ENCODE results near the gene FUT3. TPM values are rescaled to one million over a fixed set of nuclear protein-coding genes. Genes with fewer than 3 reads are reported as not detected.

Gene FUT3
- total and polyA plus RNA-seq, 2 experiments from 2014 or later = not detected

GRCh38 chr19:5827342-5827890 is 23.8 kb downstream of the FUT3 start:
- DNase-seq = no peak
- in situ Hi-C loops (cut with MboI) = no loop called here
- H3K36me3 ChIP-seq (ENCODE audit: low read depth) = no peaks in the 10 kb centered on the region
- H3K4me2 ChIP-seq (ENCODE audit: unreplicated experiment) = no peak overlapping the region
- WGBS, 2 experiments (ENCODE audit: low coverage in 1 of 2, low lambda C conversion rate in 2 of 2, missing lambda C conversion rate in 2 of 2) = 16 to 26% methylated on average over 18 to 37 of the region's 37 CpGs
- no peaks in the 10 kb centered on the region for H3K9me3 ChIP-seq (ENCODE audit: low read depth)
- peak overlapping the region; percentile 69 for H3K4me3 ChIP-seq
- no peak overlapping the region for H3K27ac ChIP-seq
- peak overlapping the region; percentile 79 for H2AFZ ChIP-seq
- no peaks in the 10 kb centered on the region for H3K79me2 ChIP-seq (ENCODE audit: insufficient read depth)
- TF ChIP-seq EZH2 (IDR thresholded peaks at IDR 0.05; ENCODE audit: insufficient read depth, poor library complexity, severe bottlenecking) (no peak), EZH2phosphoT487 (IDR thresholded peaks at IDR 0.05; ENCODE audit: insufficient read depth, low read depth) (no peak)
- no peaks in the 10 kb centered on the region; the same call in 1 of the 2 replicates for H3K27me3 ChIP-seq (replicated peaks; ENCODE audit: insufficient read depth)
- H3F3A ChIP-seq (ENCODE audit: insufficient read depth) = no peaks in the 10 kb centered on the region
- H3K4me1 ChIP-seq (ENCODE audit: insufficient read depth) = no peaks in the 10 kb centered on the region
- no peak overlapping the region for H3K9ac ChIP-seq
- no peaks in the 10 kb centered on the region for H4K20me1 ChIP-seq (ENCODE audit: insufficient read depth)
- no peaks in the 10 kb centered on the region for H3K9me2 ChIP-seq (ENCODE audit: insufficient read depth)

GRCh38 chr19:5826531-5827341 is 24.5 kb downstream of the FUT3 start:
- Histone ChIP-seq H3K4me2 (ENCODE audit: unreplicated experiment) (no peak overlapping the region), H3K9ac (no peak overlapping the region), H4K20me1 (ENCODE audit: insufficient read depth) (no peaks in the 10 kb centered on the region), H3K9me2 (ENCODE audit: insufficient read depth) (no peaks in the 10 kb centered on the region), H3K27me3 (replicated peaks; ENCODE audit: insufficient read depth) (no peaks in the 10 kb centered on the region; the same call in 1 of the 2 replicates), H3F3A (ENCODE audit: insufficient read depth) (no peaks in the 10 kb centered on the region), H3K36me3 (ENCODE audit: low read depth) (no peaks in the 10 kb centered on the region), H3K79me2 (ENCODE audit: insufficient read depth) (no peaks in the 10 kb centered on the region), H3K4me1 (ENCODE audit: insufficient read depth) (no peaks in the 10 kb centered on the region), H3K27ac (no peak overlapping the region), H3K9me3 (ENCODE audit: low read depth) (no peaks in the 10 kb centered on the region), H2AFZ (no peak overlapping the region), H3K4me3 (no peak overlapping the region)
- TF ChIP-seq EZH2phosphoT487 (IDR thresholded peaks at IDR 0.05; ENCODE audit: insufficient read depth, low read depth) (no peak), EZH2 (IDR thresholded peaks at IDR 0.05; ENCODE audit: insufficient read depth, poor library complexity, severe bottlenecking) (no peak)
- peak; percentile 67 for DNase-seq
- 20 to 21% methylated on average over 24 of the region's 24 CpGs for WGBS, 2 experiments (ENCODE audit: low coverage in 1 of 2, low lambda C conversion rate in 2 of 2, missing lambda C conversion rate in 2 of 2)
- in situ Hi-C loops (cut with MboI) = no loop called here

GRCh38 chr19:5825178-5825577 is 26.1 kb downstream of the FUT3 start:
- H3K36me3 ChIP-seq (ENCODE audit: low read depth) = no peaks in the 10 kb centered on the region
- no peaks in the 10 kb centered on the region for H3K9me3 ChIP-seq (ENCODE audit: low read depth)
- H3K9me2 ChIP-seq (ENCODE audit: insufficient read depth) = no peaks in the 10 kb centered on the region
- H3K27ac ChIP-seq = no peak overlapping the region
- 77 to 87% methylated on average over 21 of the region's 21 CpGs for WGBS, 2 experiments (ENCODE audit: low coverage in 1 of 2, low lambda C conversion rate in 2 of 2, missing lambda C conversion rate in 2 of 2)
- no peaks in the 10 kb centered on the region for H3K79me2 ChIP-seq (ENCODE audit: insufficient read depth)
- TF ChIP-seq EZH2 (IDR thresholded peaks at IDR 0.05; ENCODE audit: insufficient read depth, poor library complexity, severe bottlenecking) (no peak), EZH2phosphoT487 (IDR thresholded peaks at IDR 0.05; ENCODE audit: insufficient read depth, low read depth) (no peak)
- in situ Hi-C loops (cut with MboI) = no loop called here
- H3K27me3 ChIP-seq (replicated peaks; ENCODE audit: insufficient read depth) = no peaks in the 10 kb centered on the region; the same call in 1 of the 2 replicates
- H3K9ac ChIP-seq = no peak overlapping the region
- no peak overlapping the region for H3K4me3 ChIP-seq
- H4K20me1 ChIP-seq (ENCODE audit: insufficient read depth) = no peaks in the 10 kb centered on the region
- H2AFZ ChIP-seq = no peak overlapping the region
- H3K4me2 ChIP-seq (ENCODE audit: unreplicated experiment) = no peak overlapping the region
- no peaks in the 10 kb centered on the region for H3F3A ChIP-seq (ENCODE audit: insufficient read depth)
- H3K4me1 ChIP-seq (ENCODE audit: insufficient read depth) = no peaks in the 10 kb centered on the region
- no peak for DNase-seq

GRCh38 chr19:5824751-5825150 is 26.5 kb downstream of the FUT3 start:
- H3K9ac ChIP-seq = no peak overlapping the region
- in situ Hi-C loops (cut with MboI) = no loop called here
- H3K4me2 ChIP-seq (ENCODE audit: unreplicated experiment) = no peak overlapping the region
- no peak overlapping the region for H2AFZ ChIP-seq
- no peak overlapping the region for H3K27ac ChIP-seq
- no peaks in the 10 kb centered on the region for H4K20me1 ChIP-seq (ENCODE audit: insufficient read depth)
- no peaks in the 10 kb centered on the region for H3K9me2 ChIP-seq (ENCODE audit: insufficient read depth)
- 67 to 78% methylated on average over 9 to 10 of the region's 10 CpGs for WGBS, 2 experiments (ENCODE audit: low coverage in 1 of 2, low lambda C conversion rate in 2 of 2, missing lambda C conversion rate in 2 of 2)
- H3K36me3 ChIP-seq (ENCODE audit: low read depth) = no peaks in the 10 kb centered on the region
- H3K4me3 ChIP-seq = no peak overlapping the region
- H3K79me2 ChIP-seq (ENCODE audit: insufficient read depth) = no peaks in the 10 kb centered on the region
- H3K27me3 ChIP-seq (replicated peaks; ENCODE audit: insufficient read depth) = no peaks in the 10 kb centered on the region; the same call in 1 of the 2 replicates
- TF ChIP-seq EZH2 (IDR thresholded peaks at IDR 0.05; ENCODE audit: insufficient read depth, poor library complexity, severe bottlenecking) (no peak), EZH2phosphoT487 (IDR thresholded peaks at IDR 0.05; ENCODE audit: insufficient read depth, low read depth) (no peak)
- DNase-seq = no peak
- H3K9me3 ChIP-seq (ENCODE audit: low read depth) = no peaks in the 10 kb centered on the region
- no peaks in the 10 kb centered on the region for H3F3A ChIP-seq (ENCODE audit: insufficient read depth)
- no peaks in the 10 kb centered on the region for H3K4me1 ChIP-seq (ENCODE audit: insufficient read depth)

Measured in GM23248 (cell line).